ENCODE results near the gene INO80D.
A peak's percentile ranks its signal among the peaks of the same experiment; 100 is the strongest.

DNA sequence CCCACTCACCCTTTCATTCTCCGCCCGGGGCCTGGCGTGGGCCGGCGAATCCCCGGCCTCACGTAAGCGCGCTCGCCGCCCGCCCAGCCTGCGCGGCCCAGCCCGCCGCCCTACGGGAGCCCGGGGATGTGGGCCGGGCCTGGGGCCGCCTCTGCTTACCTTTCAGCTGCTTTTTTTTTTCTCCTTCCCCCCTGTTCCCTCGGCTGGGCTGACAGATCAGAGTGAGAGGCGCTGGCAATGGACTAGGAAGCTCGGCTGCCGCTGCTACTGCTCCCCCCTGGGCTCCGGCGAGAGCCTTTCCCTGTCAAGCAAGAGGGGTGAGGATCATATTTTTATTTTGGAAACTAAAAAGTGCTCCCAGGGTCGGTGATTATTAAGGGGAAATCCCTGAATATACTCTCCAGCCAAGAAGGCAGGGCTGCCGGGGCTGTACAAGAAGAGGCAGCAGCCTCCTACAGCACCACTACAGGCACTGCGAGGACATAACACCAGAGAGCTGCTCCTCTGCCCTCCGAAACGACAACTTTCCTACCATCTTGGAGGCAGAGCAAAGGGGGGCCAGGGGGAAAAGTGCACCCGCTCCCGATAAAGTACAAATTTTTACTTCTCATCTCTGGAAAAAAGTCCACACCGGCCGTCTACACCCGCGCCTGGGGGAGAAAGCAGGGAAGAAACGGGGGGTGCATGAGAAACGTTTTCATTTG is at the start of gene INO80D:
- TF ChIP-seq POLR2AphosphoS5 (IDR thresholded peaks at IDR 0.05; ENCODE audit: low read depth, low read length) (peak; percentile 67; the same call in 1 of the 2 replicates), POLR2A (IDR thresholded peaks at IDR 0.05; ENCODE audit: low read depth, low read length) (peak; percentile 84)
